Hepatocyte (in vitro differentiated cells): Measurements from ENCODE around the gene TBC1D8.

Experiments used
- CTCF ChIP-seq: fragments of 200-600 bp; sonication (generic); IDR thresholded peaks from 2 replicates; pipeline ENCODE4 v1.5.1; 2016; ENCODE audit warnings: antibody characterized with exemption, mild to moderate bottlenecking; ENCODE audit not compliant: poor library complexity
- EZH2 ChIP-seq: fragments of 200-600 bp; sonication (generic); IDR thresholded peaks from 2 replicates; pipeline ENCODE4 v1.6.1; 2016; ENCODE audit warnings: antibody characterized with exemption, mild to moderate bottlenecking, borderline replicate concordance
- EZH2phosphoT487 ChIP-seq: fragments of 200-600 bp; sonication (generic); IDR thresholded peaks from one replicate; pipeline ENCODE4 v1.6.1; 2018; ENCODE audit warnings: antibody characterized with exemption, mild to moderate bottlenecking, low read depth, moderate library complexity; ENCODE audit not compliant: unreplicated experiment, severe bottlenecking

DNA sequence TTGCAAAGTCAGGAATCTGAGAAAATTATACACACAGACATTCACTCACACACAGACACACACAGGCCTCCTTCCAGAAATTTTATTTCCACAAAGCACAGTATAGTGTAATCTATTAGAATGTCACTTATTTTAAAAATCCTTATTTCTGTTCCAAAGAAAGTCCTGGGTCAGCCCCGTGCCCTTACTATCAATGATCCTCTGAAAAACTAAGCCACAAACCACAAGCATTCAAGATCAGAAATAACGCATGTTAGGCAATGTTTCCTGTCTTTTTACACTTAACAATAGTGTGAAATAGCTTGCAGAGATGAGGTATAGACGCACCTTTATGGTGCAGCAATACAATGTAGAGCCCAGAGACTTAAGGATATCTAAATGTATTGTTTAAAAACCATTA, 25.8 kb downstream of the TBC1D8 start:
- TF ChIP-seq EZH2 (no peak), CTCF (no peak), EZH2phosphoT487 (no peak)
